RWPE1 (cell line): ENCODE measurements around the gene INPP4B.

Experiments
- CTCF ChIA-PET: fragments of 350-600 bp; sonication (Branson Sonifier 250); formaldehyde crosslinking; extraction: SDS; loops from one replicate; lab custom pipeline; 2021; lab: Yijun Ruan, JAX
- POLR2A ChIA-PET: fragments of 400-600 bp; formaldehyde crosslinking; extraction: SDS; loops from one replicate; lab custom pipeline; 2020; ENCODE audit warnings: antibody characterized with exemption; ENCODE audit not compliant: low non-redundant PET; lab: Yijun Ruan, JAX
- DNase-seq: peaks from one replicate; pipeline ENCODE4 v3.0.0; 2012; ENCODE audit warnings: low spot score
- H3K27ac ChIP-seq: fragments of 450-650 bp; 2 replicates; pipeline ENCODE4 v1.5.1; 2017
- TF ChIP-seq, protein P1 (sequence below): fragments of 450-650 bp; conservative IDR thresholded peaks from 2 replicates; pipeline ENCODE4 v1.5.1; 2017; ENCODE audit warnings: low read depth, mild to moderate bottlenecking

INPP4B gene

DNA sequence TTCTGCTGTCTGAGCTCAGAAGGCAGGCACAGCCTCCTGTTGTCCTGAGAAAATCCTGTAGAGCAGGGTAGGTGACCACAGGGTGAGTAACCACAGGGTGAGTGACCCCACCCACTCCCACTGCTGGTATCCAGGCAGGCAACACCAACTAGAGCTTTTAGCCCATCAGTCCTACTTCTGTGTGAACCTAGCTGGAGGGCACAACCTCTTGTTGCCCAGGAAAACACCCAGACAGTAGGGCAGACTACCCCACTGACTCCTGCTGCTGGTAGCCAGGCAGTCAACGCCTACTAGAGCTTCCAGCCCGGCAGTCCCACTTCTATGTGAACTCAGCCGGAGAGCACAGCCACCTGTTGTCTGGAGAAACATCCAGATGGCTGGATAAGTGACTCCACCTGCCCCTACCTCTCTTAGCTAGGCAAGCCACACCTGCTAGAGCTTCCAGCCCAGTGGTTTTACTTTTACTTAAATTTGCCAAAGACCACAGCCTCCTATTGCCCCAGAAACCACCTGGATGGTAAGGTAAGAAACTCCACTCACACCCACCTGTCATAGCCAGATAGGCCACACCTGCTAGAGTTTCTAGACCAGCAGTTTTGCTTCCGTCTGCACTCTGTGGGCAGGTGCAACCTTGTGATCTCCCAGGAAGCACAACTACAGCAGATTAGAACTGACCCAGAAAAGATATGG, 371.6 kb downstream of the INPP4B start:
- no peak overlapping the region for H3K27ac ChIP-seq
- TF ChIP-seq, protein P1, sequence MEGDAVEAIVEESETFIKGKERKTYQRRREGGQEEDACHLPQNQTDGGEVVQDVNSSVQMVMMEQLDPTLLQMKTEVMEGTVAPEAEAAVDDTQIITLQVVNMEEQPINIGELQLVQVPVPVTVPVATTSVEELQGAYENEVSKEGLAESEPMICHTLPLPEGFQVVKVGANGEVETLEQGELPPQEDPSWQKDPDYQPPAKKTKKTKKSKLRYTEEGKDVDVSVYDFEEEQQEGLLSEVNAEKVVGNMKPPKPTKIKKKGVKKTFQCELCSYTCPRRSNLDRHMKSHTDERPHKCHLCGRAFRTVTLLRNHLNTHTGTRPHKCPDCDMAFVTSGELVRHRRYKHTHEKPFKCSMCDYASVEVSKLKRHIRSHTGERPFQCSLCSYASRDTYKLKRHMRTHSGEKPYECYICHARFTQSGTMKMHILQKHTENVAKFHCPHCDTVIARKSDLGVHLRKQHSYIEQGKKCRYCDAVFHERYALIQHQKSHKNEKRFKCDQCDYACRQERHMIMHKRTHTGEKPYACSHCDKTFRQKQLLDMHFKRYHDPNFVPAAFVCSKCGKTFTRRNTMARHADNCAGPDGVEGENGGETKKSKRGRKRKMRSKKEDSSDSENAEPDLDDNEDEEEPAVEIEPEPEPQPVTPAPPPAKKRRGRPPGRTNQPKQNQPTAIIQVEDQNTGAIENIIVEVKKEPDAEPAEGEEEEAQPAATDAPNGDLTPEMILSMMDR: no peak
- ChIA-PET CTCF (interaction anchor here (0.6 kb wide), 1 partner anchor 796 kb away, joined by 4 read pairs; no protein-coding TSS in a partner anchor), POLR2A (no interaction called here)
- DNase-seq: peak; percentile 60

DNA sequence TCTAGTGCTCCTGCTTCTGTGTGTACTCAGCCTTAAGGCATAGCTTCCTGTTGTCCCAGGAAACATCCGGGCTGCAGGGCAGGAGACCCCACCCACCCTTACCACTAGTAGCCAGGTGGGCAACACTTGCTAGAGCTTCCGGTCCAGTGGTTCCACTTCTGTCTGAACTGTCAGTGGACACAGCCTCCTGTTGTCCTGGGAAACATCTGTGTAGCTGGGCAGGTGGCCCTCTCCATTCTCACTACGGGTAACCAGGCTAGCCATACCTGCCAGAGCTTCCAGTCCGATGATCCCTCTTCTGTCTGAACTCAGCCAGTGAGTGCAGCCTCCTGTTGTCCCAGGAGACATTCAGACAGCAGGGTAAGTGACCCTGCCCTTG, 372.2 kb downstream of the INPP4B start:
- no peak overlapping the region for H3K27ac ChIP-seq
- TF ChIP-seq, protein P1: no peak
- ChIA-PET CTCF (interaction anchor here (0.6 kb wide), 2 partner anchors 116 to 796 kb away, joined by 4 read pairs; no protein-coding TSS in a partner anchor), POLR2A (no interaction called here)
- no peak for DNase-seq

DNA sequence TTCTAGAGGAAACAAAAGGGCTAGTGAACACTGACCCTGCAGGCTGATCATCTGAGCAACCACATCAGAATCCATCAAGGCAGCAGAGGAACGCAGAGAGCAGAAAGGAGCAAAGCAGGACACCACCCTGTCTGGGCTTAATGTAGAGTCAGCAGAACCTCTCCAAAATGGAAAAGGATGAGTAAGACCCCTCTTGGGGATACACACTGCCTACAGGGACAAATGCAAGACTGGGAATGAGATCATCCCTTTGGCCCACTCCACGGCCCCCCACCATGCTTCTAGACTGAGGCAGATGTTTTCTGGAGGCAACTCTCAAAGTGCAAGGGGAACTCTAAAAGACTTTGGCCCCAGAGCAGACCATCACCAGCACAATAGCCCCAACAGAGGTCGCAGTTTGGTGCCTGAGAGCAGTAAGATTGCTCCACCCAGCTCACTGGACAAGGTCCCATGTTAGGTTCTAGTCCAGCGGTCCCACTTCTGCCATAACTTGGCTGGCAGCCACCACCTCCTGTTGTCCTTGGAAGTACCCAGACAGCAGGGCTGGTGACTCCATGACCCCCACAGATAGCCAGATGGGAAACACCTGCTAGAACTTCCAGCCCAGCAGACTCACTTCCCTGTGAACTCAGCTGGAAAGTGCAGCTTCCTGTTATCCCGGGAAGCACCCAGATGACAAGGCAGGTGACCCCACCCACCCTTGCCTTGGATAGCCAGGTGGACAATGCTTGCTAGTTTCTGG, 372.7 kb downstream of the INPP4B start:
- TF ChIP-seq, protein P1: no peak
- POLR2A ChIA-PET: no interaction called here
- H3K27ac ChIP-seq: no peak overlapping the region
- DNase-seq: no peak
- CTCF ChIA-PET: interaction anchor here (0.6 kb wide), 2 partner anchors 115 to 795 kb away, joined by 4 read pairs; no protein-coding TSS in a partner anchor

DNA sequence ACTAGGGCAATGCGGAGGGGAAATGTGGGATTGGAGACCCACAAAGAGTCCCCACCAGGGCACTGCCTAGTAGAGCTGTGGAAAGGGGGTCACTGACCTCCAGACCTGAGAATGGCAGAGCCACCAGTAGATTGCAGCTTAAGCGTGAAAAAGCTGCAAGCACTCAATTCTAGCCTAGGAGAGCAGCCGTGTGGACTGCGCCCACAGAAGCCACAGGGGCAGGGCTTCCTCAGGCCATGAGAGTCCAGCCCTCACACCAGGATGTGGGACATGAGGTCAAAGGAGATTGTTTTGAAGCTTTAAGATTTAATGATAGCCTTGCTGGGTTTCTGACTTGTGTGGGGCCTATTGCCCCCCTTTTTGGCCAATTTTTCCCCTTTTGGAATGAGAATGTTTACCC, 379.0 kb downstream of the INPP4B start:
- TF ChIP-seq, protein P1: no peak
- CTCF ChIA-PET: no interaction called here
- no peak for DNase-seq
- no peak overlapping the region for H3K27ac ChIP-seq
- POLR2A ChIA-PET: no interaction called here

DNA sequence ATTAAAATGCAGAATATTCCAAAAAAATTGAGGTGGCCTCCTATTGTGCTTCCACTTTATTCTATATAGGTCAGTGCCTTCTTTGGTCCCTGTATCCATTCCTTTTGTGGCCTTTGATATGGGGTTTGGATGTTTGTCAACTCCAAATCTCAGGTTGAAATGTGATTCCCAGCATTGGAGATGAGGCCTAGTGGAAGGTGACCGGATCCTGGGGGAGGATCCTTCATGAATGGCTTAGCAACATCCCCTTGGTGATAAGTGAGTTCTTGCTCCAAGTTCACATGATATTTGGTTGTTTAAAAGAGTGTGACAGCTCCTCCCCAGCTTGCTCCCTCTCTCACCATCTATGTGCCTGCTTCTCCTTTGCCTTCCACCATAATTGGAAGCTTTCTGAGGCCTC, 380.6 kb downstream of the INPP4B start:
- CTCF ChIA-PET: no interaction called here
- TF ChIP-seq, protein P1: no peak
- no peak for DNase-seq
- POLR2A ChIA-PET: no interaction called here
- H3K27ac ChIP-seq: no peak overlapping the region

DNA sequence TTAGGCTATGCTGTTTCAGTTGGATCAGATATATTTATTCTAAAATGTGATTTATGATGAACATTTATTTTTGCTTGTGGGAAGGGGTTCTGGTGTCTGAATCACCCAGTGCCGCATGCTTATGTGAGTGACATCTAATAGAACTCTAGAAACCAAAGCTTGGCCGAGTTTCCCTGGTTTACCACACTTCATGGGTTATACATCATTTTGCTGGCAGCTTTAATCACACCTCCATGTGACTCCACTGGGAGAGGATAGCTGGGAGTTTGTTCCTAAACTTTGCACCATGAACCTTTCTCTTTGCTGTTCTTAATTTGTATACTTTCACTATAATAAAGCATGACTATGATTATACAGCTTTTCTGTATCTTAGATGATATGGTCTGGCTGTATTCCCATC, 382.9 kb downstream of the INPP4B start:
- CTCF ChIA-PET: no interaction called here
- no peak for DNase-seq
- TF ChIP-seq, protein P1: no peak
- POLR2A ChIA-PET: no interaction called here
- no peak overlapping the region for H3K27ac ChIP-seq
